ENCODE results near the gene WHRN. TPM values are rescaled to one million over a fixed set of nuclear protein-coding genes. Genes with fewer than 3 reads are reported as not detected.
A peak's percentile ranks its signal among the peaks of the same experiment; 100 is the strongest.

Gene WHRN
- total RNA-seq, 4 donors from 2014 or later, result 5.4 to 23.6 (median 8.5) TPM

- no peak overlapping the region for H3K27ac ChIP-seq
- TF ChIP-seq POLR2A (IDR thresholded peaks at IDR 0.05), result no peak
- intact Hi-C loops (cut with DNase I; ENCODE audit: low total_unique reads), result no loop called here
- no peak overlapping the region for H3K4me3 ChIP-seq
- no peaks in the 10 kb centered on the region for H3K9me3 ChIP-seq
- in situ Hi-C loops (cut with MboI; ENCODE audit: low pct_ligation_motif_present in 1 of 4, low pct_unique_long_range_greater_than_20kb in 1 of 4, low sequenced_read_pairs in 3 of 4), result loop anchor here in 3 of 4 donors (10.0 to 25.0 kb wide), 2 partner anchors 238 to 245 kb away; partner anchors contain the start of gene TEX53 (in 3 of the 3)
- no peak for DNase-seq
- peaks cover 0 to 9% (median 0%) of the 10 kb centered on the region in 4 donors for H3K4me1 ChIP-seq
- no peaks in the 10 kb centered on the region for H3K36me3 ChIP-seq
- 90% methylated on average over 2 of the region's 2 CpGs; no CpG with 5 or more reads in 1 of the 2 donors for whole genome bisulfite sequencing, 2 donors (ENCODE audit: low coverage in 1 of 2)
- H3K27me3 ChIP-seq, result no peaks in the 10 kb centered on the region
Measured at GRCh38 chr9:114416906-114417305, 88.4 kb downstream of the WHRN start.

- no peak overlapping the region for H3K27ac ChIP-seq
- no peaks in the 10 kb centered on the region for H3K36me3 ChIP-seq
- TF ChIP-seq EP300 (IDR thresholded peaks at IDR 0.05; ENCODE audit: low read depth) (no peak), POLR2A (IDR thresholded peaks at IDR 0.05) (no peak), POLR2AphosphoS5 (IDR thresholded peaks at IDR 0.05) (no peak), CTCF (IDR thresholded peaks at IDR 0.05) (no peak)
- no peak overlapping the region for H3K4me3 ChIP-seq
- peaks cover 0 to 9% (median 0%) of the 10 kb centered on the region in 4 donors for H3K4me1 ChIP-seq
- WGBS, 2 donors (ENCODE audit: low coverage in 1 of 2), result 72 to 75% methylated on average over 5 of the region's 5 CpGs
- no peaks in the 10 kb centered on the region for H3K27me3 ChIP-seq
- intact Hi-C loops (cut with DNase I; ENCODE audit: low total_unique reads), result no loop called here
- in situ Hi-C loops (cut with MboI; ENCODE audit: low pct_ligation_motif_present in 1 of 4, low pct_unique_long_range_greater_than_20kb in 1 of 4, low sequenced_read_pairs in 3 of 4), result loop anchor here in 3 of 4 donors (10.0 to 25.0 kb wide), 2 partner anchors 239 to 246 kb away; partner anchors contain the start of gene TEX53 (in 3 of the 3)
- no peaks in the 10 kb centered on the region for H3K9me3 ChIP-seq
- no peak for DNase-seq
Measured at GRCh38 chr9:114416290-114416689, 89.0 kb downstream of the WHRN start.

- no peak overlapping the region for H3K4me3 ChIP-seq
- peak overlapping the region in 2 of 4 donors; percentile 4 to 43 for H3K27ac ChIP-seq
- TF ChIP-seq EP300 (IDR thresholded peaks at IDR 0.05; ENCODE audit: low read depth) (no peak), CTCF (IDR thresholded peaks at IDR 0.05) (no peak), POLR2AphosphoS5 (IDR thresholded peaks at IDR 0.05) (no peak), POLR2A (IDR thresholded peaks at IDR 0.05) (no peak)
- 46% methylated on average over 2 of the region's 2 CpGs; no CpG with 5 or more reads in 1 of the 2 donors for WGBS, 2 donors (ENCODE audit: low coverage in 1 of 2)
- H3K36me3 ChIP-seq, result no peaks in the 10 kb centered on the region
- intact Hi-C loops (cut with DNase I; ENCODE audit: low total_unique reads), result no loop called here
- DNase-seq, result no peak
- in situ Hi-C loops (cut with MboI; ENCODE audit: low pct_ligation_motif_present in 1 of 4, low pct_unique_long_range_greater_than_20kb in 1 of 4, low sequenced_read_pairs in 3 of 4), result loop anchor here in 3 of 4 donors (10.0 to 25.0 kb wide), 2 partner anchors 240 to 248 kb away; partner anchors contain the start of gene TEX53 (in 3 of the 3)
- H3K27me3 ChIP-seq, result no peaks in the 10 kb centered on the region
- peaks cover 0 to 9% (median 0%) of the 10 kb centered on the region in 4 donors for H3K4me1 ChIP-seq
- no peaks in the 10 kb centered on the region for H3K9me3 ChIP-seq
Measured at GRCh38 chr9:114414346-114414745, 90.9 kb downstream of the WHRN start.

GRCh38 chr9:114413861-114414301 lies 91.4 kb downstream of the WHRN start:
- Histone ChIP-seq H3K4me1 (peaks cover 0 to 9% (median 0%) of the 10 kb centered on the region in 4 donors), H3K9me3 (no peaks in the 10 kb centered on the region), H3K27ac (peak overlapping the region in 2 of 4 donors; percentile 4 to 43), H3K4me3 (no peak overlapping the region), H3K36me3 (no peaks in the 10 kb centered on the region), H3K27me3 (no peaks in the 10 kb centered on the region)
- in situ Hi-C loops (cut with MboI; ENCODE audit: low pct_ligation_motif_present in 1 of 4, low pct_unique_long_range_greater_than_20kb in 1 of 4, low sequenced_read_pairs in 3 of 4), result loop anchor here in 3 of 4 donors (10.0 to 25.0 kb wide), 2 partner anchors 241 to 248 kb away; partner anchors contain the start of gene TEX53 (in 3 of the 3)
- DNase-seq, result no peak
- TF ChIP-seq CTCF (IDR thresholded peaks at IDR 0.05) (no peak), EP300 (IDR thresholded peaks at IDR 0.05; ENCODE audit: low read depth) (no peak), POLR2AphosphoS5 (IDR thresholded peaks at IDR 0.05) (no peak), POLR2A (IDR thresholded peaks at IDR 0.05) (no peak)
- intact Hi-C loops (cut with DNase I; ENCODE audit: low total_unique reads), result no loop called here
- 37 to 64% methylated on average over 3 to 5 of the region's 5 CpGs for WGBS, 2 donors (ENCODE audit: low coverage in 1 of 2)

Measured in transverse colon (tissue), 4 donors.